Measurements from ENCODE around the gene ADRB1. TPM values are rescaled to one million over a fixed set of nuclear protein-coding genes. Genes with fewer than 3 reads are reported as not detected.

The ADRB1 gene
- total RNA-seq, 2 experiments from 2014 or later: 0.91 to 1.0 TPM

DNA sequence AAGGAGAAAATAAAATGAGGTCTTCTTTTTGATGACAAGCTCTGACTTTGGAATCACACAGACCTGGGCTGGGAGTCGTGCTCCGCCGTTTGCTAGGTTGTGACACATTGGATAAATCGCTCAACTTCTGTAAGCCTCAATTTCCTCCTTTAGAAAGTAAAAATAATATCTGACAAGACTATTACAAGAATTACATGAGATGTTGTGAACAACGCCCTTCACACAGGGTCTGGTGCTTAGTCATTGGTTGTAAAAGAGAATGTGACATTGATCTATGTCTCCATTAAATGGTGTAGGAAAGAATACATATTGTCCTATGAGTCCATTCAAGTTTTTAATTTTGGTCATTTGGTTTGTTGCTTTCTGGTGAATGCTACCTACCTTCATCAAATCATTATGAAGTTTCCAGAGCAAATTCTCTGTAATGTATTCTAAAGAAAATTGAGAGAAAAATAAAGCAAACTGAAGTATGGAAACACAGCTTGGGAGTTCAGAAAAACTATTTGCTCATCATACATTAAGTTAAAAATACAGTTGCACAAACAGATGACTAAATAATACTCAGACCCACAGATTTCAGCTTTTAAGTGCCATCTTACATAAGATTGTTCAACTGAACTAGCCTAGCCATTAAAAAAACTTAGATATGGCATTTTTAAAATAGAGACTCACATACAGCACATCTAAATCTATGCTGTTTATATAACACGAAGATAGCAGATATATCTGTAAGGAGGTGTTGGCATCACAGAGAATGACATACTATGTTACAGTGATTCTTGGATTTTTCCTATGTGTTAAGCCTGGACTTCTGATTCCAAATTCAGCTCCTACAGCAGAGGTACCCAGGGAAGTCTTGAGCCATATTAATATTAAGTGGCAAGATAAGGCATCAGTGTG lies 12.3 kb upstream of the ADRB1 start:
- ATAC-seq (ENCODE audit: low read depth) (no peak), DNase-seq (no peak)
- Mint-ChIP-seq H3K4me3 (no peak overlapping the region), H3K27me3 (peaks cover 67% of the 10 kb centered on the region), H3K27ac (no peak overlapping the region), H3K36me3 (peaks cover 4% of the 10 kb centered on the region), H3K9me3 (no peaks in the 10 kb centered on the region), H3K4me1 (peaks cover 10% of the 10 kb centered on the region)
- POLR2A ChIA-PET: interaction anchor here (1.1 kb wide), 1 partner anchor 12 kb away, joined by 3 read pairs; no protein-coding TSS in a partner anchor

- H3K27ac Mint-ChIP-seq: no peak overlapping the region
- H3K9me3 Mint-ChIP-seq: no peaks in the 10 kb centered on the region
- H3K4me1 Mint-ChIP-seq: peaks cover 5% of the 10 kb centered on the region
- peaks cover 61% of the 10 kb centered on the region for H3K27me3 Mint-ChIP-seq
- ATAC-seq (ENCODE audit: low read depth): no peak
- H3K36me3 Mint-ChIP-seq: no peaks in the 10 kb centered on the region
- DNase-seq: no peak
- H3K4me3 Mint-ChIP-seq: no peak overlapping the region
- POLR2A ChIA-PET: no interaction called here
These were observed 10.1 kb upstream of the ADRB1 start for GRCh38 chr10:114033566-114033965.

DNA sequence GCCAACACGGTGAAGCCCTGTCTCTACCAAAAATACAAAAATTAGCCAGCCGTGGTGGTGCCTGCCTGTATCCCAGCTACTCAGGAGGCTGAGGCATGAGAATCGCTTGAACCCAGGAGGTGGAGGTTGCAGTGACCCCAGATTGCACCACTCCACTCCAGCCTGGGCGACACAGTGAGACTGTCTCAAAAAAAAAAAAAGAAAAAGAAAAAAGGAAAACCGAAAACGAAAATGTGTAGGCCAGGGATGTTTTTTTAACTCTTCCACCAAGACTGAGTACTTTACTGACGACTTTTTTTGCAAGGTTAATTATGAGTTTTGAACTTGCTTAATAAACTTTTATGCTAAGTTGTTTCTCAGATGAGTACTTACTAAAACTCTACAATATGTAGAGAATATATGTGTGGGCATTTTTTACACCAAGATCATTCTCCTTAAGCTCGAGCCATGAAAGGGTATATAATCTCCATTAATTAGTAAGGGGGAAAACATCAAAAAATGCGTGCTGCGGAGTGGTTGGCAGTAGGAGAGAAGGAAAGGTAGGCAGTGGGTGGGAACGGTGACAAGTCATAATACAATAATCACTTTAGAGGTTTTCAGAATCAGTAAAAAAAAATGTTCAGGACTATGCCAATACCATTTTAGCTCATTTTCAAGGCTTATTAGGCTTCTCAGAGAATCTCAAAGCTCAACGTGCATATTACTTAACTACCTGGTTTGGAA lies 8.6 kb upstream of the ADRB1 start:
- ATAC-seq (ENCODE audit: low read depth) (no peak), DNase-seq (no peak)
- H3K9me3 Mint-ChIP-seq: no peaks in the 10 kb centered on the region
- H3K4me1 Mint-ChIP-seq: no peaks in the 10 kb centered on the region
- H3K4me3 Mint-ChIP-seq: no peak overlapping the region
- no peaks in the 10 kb centered on the region for H3K36me3 Mint-ChIP-seq
- POLR2A ChIA-PET: no interaction called here
- H3K27ac Mint-ChIP-seq: no peak overlapping the region
- H3K27me3 Mint-ChIP-seq: peaks cover 64% of the 10 kb centered on the region

DNA sequence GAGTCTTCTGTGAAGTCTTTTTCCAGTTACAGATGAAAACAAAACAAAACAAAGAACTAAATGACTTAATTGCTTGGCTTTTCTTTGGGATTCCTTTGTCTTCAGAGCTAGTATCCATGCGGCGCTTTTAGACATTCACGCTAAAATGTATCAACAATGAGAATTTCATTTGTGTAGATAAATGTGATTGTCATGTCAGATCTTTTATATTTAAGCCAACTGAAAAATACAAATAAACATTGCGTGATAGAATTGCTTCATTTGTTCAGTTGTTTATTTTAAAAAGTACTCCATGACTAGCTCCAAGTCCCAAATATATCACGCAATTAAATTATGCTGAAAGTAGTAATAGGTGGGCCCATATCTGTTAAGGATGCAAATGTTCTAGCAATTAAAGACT lies 7.9 kb upstream of the ADRB1 start:
- DNase-seq (no peak), ATAC-seq (ENCODE audit: low read depth) (no peak)
- Mint-ChIP-seq H3K27ac (no peak overlapping the region), H3K36me3 (no peaks in the 10 kb centered on the region), H3K27me3 (peaks cover 69% of the 10 kb centered on the region), H3K4me3 (no peak overlapping the region), H3K9me3 (no peaks in the 10 kb centered on the region), H3K4me1 (no peaks in the 10 kb centered on the region)
- POLR2A ChIA-PET: no interaction called here

- Mint-ChIP-seq H3K9me3 (no peaks in the 10 kb centered on the region), H3K4me3 (no peak overlapping the region), H3K4me1 (peaks cover 5% of the 10 kb centered on the region), H3K27me3 (peaks cover 72% of the 10 kb centered on the region), H3K36me3 (no peaks in the 10 kb centered on the region), H3K27ac (no peak overlapping the region)
- ATAC-seq (ENCODE audit: low read depth) (no peak), DNase-seq (no peak)
- POLR2A ChIA-PET: no interaction called here
These were observed 4.8 kb upstream of the ADRB1 start for GRCh38 chr10:114038819-114039218.

- ATAC-seq (ENCODE audit: low read depth): no peak
- no peak overlapping the region for H3K27ac Mint-ChIP-seq
- POLR2A ChIA-PET: no interaction called here
- no peak overlapping the region for H3K4me3 Mint-ChIP-seq
- H3K36me3 Mint-ChIP-seq: peaks cover 1% of the 10 kb centered on the region
- peaks cover 71% of the 10 kb centered on the region for H3K27me3 Mint-ChIP-seq
- H3K4me1 Mint-ChIP-seq: peaks cover 14% of the 10 kb centered on the region
- H3K9me3 Mint-ChIP-seq: no peaks in the 10 kb centered on the region
- no peak for DNase-seq
These were observed 2.5 kb upstream of the ADRB1 start for GRCh38 chr10:114041166-114041565.

GRCh38 chr10:114042895-114043531 lies 653 bp upstream of the ADRB1 start:
- H3K27me3 Mint-ChIP-seq: peaks cover 87% of the 10 kb centered on the region
- peaks cover 14% of the 10 kb centered on the region for H3K4me1 Mint-ChIP-seq
- H3K27ac Mint-ChIP-seq: no peak overlapping the region
- H3K36me3 Mint-ChIP-seq: peaks cover 1% of the 10 kb centered on the region
- ATAC-seq (ENCODE audit: low read depth): peak; percentile 19
- POLR2A ChIA-PET: interaction anchor here (0.6 to 1.5 kb wide), 3 partner anchors 11 to 1113 kb away, joined by 3 to 4 read pairs (median 3); no protein-coding TSS in a partner anchor
- H3K9me3 Mint-ChIP-seq: no peaks in the 10 kb centered on the region
- peak; percentile 51 for DNase-seq
- peak overlapping the region; percentile 67 for H3K4me3 Mint-ChIP-seq

DNA sequence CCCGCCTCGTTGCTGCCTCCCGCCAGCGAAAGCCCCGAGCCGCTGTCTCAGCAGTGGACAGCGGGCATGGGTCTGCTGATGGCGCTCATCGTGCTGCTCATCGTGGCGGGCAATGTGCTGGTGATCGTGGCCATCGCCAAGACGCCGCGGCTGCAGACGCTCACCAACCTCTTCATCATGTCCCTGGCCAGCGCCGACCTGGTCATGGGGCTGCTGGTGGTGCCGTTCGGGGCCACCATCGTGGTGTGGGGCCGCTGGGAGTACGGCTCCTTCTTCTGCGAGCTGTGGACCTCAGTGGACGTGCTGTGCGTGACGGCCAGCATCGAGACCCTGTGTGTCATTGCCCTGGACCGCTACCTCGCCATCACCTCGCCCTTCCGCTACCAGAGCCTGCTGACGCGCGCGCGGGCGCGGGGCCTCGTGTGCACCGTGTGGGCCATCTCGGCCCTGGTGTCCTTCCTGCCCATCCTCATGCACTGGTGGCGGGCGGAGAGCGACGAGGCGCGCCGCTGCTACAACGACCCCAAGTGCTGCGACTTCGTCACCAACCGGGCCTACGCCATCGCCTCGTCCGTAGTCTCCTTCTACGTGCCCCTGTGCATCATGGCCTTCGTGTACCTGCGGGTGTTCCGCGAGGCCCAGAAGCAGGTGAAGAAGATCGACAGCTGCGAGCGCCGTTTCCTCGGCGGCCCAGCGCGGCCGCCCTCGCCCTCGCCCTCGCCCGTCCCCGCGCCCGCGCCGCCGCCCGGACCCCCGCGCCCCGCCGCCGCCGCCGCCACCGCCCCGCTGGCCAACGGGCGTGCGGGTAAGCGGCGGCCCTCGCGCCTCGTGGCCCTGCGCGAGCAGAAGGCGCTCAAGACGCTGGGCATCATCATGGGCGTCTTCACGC lies 825 bp downstream of the ADRB1 start:
- DNase-seq: peak; percentile 56
- no peaks in the 10 kb centered on the region for H3K9me3 Mint-ChIP-seq
- H3K36me3 Mint-ChIP-seq: peaks cover 1% of the 10 kb centered on the region
- no peak overlapping the region for H3K27ac Mint-ChIP-seq
- POLR2A ChIA-PET: no interaction called here
- ATAC-seq (ENCODE audit: low read depth): peak; percentile 7
- H3K4me3 Mint-ChIP-seq: peak overlapping the region; percentile 78
- peaks cover 88% of the 10 kb centered on the region for H3K27me3 Mint-ChIP-seq
- peaks cover 18% of the 10 kb centered on the region for H3K4me1 Mint-ChIP-seq

DNA sequence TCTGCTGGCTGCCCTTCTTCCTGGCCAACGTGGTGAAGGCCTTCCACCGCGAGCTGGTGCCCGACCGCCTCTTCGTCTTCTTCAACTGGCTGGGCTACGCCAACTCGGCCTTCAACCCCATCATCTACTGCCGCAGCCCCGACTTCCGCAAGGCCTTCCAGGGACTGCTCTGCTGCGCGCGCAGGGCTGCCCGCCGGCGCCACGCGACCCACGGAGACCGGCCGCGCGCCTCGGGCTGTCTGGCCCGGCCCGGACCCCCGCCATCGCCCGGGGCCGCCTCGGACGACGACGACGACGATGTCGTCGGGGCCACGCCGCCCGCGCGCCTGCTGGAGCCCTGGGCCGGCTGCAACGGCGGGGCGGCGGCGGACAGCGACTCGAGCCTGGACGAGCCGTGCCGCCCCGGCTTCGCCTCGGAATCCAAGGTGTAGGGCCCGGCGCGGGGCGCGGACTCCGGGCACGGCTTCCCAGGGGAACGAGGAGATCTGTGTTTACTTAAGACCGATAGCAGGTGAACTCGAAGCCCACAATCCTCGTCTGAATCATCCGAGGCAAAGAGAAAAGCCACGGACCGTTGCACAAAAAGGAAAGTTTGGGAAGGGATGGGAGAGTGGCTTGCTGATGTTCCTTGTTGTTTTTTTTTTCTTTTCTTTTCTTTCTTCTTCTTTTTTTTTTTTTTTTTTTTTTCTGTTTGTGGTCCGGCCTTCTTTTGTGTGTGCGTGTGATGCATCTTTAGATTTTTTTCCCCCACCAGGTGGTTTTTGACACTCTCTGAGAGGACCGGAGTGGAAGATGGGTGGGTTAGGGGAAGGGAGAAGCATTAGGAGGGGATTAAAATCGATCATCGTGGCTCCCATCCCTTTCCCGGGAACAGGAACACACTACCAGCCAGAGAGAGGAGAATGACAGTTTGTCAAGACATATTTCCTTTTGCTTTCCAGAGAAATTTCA lies 1.7 kb downstream of the ADRB1 start:
- POLR2A ChIA-PET: no interaction called here
- peak; percentile 61 for DNase-seq
- Mint-ChIP-seq H3K27ac (peak overlapping the region; percentile 80), H3K4me1 (peaks cover 18% of the 10 kb centered on the region), H3K36me3 (peaks cover 1% of the 10 kb centered on the region), H3K4me3 (peak overlapping the region; percentile 70), H3K9me3 (no peaks in the 10 kb centered on the region), H3K27me3 (peaks cover 89% of the 10 kb centered on the region)
- peak; percentile 36 for ATAC-seq (ENCODE audit: low read depth)

DNA sequence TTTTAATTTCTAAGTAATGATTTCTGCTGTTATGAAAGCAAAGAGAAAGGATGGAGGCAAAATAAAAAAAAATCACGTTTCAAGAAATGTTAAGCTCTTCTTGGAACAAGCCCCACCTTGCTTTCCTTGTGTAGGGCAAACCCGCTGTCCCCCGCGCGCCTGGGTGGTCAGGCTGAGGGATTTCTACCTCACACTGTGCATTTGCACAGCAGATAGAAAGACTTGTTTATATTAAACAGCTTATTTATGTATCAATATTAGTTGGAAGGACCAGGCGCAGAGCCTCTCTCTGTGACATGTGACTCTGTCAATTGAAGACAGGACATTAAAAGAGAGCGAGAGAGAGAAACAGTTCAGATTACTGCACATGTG lies 2.4 kb downstream of the ADRB1 start:
- POLR2A ChIA-PET: no interaction called here
- peak overlapping the region; percentile 66 for H3K4me3 Mint-ChIP-seq
- peaks cover 3% of the 10 kb centered on the region for H3K36me3 Mint-ChIP-seq
- no peak overlapping the region for H3K27ac Mint-ChIP-seq
- no peaks in the 10 kb centered on the region for H3K9me3 Mint-ChIP-seq
- ATAC-seq (ENCODE audit: low read depth) (no peak), DNase-seq (no peak)
- H3K4me1 Mint-ChIP-seq: peaks cover 18% of the 10 kb centered on the region
- H3K27me3 Mint-ChIP-seq: peaks cover 89% of the 10 kb centered on the region

GRCh38 chr10:114048472-114048871 lies 4.8 kb downstream of the ADRB1 start:
- ATAC-seq (ENCODE audit: low read depth) (no peak), DNase-seq (no peak)
- H3K9me3 Mint-ChIP-seq: no peaks in the 10 kb centered on the region
- POLR2A ChIA-PET: interaction anchor here (0.7 kb wide), 1 partner anchor 12 kb away, joined by 3 read pairs; no protein-coding TSS in a partner anchor
- H3K27ac Mint-ChIP-seq: no peak overlapping the region
- peaks cover 14% of the 10 kb centered on the region for H3K4me1 Mint-ChIP-seq
- H3K36me3 Mint-ChIP-seq: peaks cover 3% of the 10 kb centered on the region
- peaks cover 88% of the 10 kb centered on the region for H3K27me3 Mint-ChIP-seq
- no peak overlapping the region for H3K4me3 Mint-ChIP-seq

GRCh38 chr10:114051714-114052113 lies 8.0 kb downstream of the ADRB1 start:
- Mint-ChIP-seq H3K27ac (no peak overlapping the region), H3K27me3 (peaks cover 80% of the 10 kb centered on the region), H3K4me3 (no peak overlapping the region), H3K9me3 (no peaks in the 10 kb centered on the region), H3K4me1 (peaks cover 4% of the 10 kb centered on the region), H3K36me3 (peaks cover 2% of the 10 kb centered on the region)
- POLR2A ChIA-PET: no interaction called here
- ATAC-seq (ENCODE audit: low read depth) (no peak), DNase-seq (no peak)
